Measurements from ENCODE around the gene INAFM1. TPM values are rescaled to one million over a fixed set of nuclear protein-coding genes. Genes with fewer than 3 reads are reported as not detected.

The INAFM1 gene
- total and polyA plus RNA-seq, 9 of the 15 experiments (the other 6 are each of a cell fraction or from before 2014, with no cell fraction given), result 0.71 to 30.9 (median 3.1) TPM

GRCh38 chr19:47272448-47273312, 2.0 kb upstream of the INAFM1 start (continued):
- TF ChIP-seq DACH1 (IDR thresholded peaks at IDR 0.05; ENCODE audit: partially characterized antibody), result no peak
- TF ChIP-seq SMARCA4 (IDR thresholded peaks at IDR 0.05), result peak; percentile 16; the same call in 1 of the 2 replicates
- TF ChIP-seq ARID4B (CRISPR knock-in tag; IDR thresholded peaks at IDR 0.05), result peak; percentile 45; the same call in 1 of the 2 replicates
- 0 out of 6 replicates have a peak, but pooled peaks of 1 of the 3 experiments have one; percentile 21 for TF ChIP-seq CTCF (IDR thresholded peaks at IDR 0.05 in 2 of 3, conservative IDR thresholded peaks at IDR 0.05 in 1 of 3; ENCODE audit: insufficient read depth in 2 of 3, low read depth in 1 of 3, low read length in 3 of 3)
- TF ChIP-seq ZNF639 (CRISPR knock-in tag; conservative IDR thresholded peaks at IDR 0.05 in 1 of 2, IDR thresholded peaks at IDR 0.05 in 1 of 2), result no peak
- TF ChIP-seq MCM5 (IDR thresholded peaks at IDR 0.05; ENCODE audit: low read depth), result no peak
- TF ChIP-seq BACH1 (tag; IDR thresholded peaks at IDR 0.05), result 0 out of 2 replicates have a peak, but pooled peaks have one; percentile 17
- 0 out of 2 replicates have a peak, but pooled peaks have one; percentile 14 for TF ChIP-seq SMARCE1 (IDR thresholded peaks at IDR 0.05)
- peak; percentile 35; the same call in 1 of the 2 replicates for TF ChIP-seq NCOA1 (IDR thresholded peaks at IDR 0.05; ENCODE audit: low read depth)
- TF ChIP-seq ID3 (CRISPR knock-in tag; IDR thresholded peaks at IDR 0.05), result no peak
- TF ChIP-seq ID3 (tag; IDR thresholded peaks at IDR 0.05), result 0 out of 2 replicates have a peak, but pooled peaks have one; percentile 20
- 0 out of 2 replicates have a peak, but pooled peaks have one; percentile 0 for TF ChIP-seq ZNF589 (CRISPR knock-in tag; IDR thresholded peaks at IDR 0.05; ENCODE audit: low read depth)
- peak; percentile 22; the same call in 1 of the 2 replicates for TF ChIP-seq NKRF (IDR thresholded peaks at IDR 0.05; ENCODE audit: borderline replicate concordance)

Measured in K562 (cell line).